Immature natural killer cell (primary cell): ENCODE measurements around the gene FGGY. TPM values are rescaled to one million over a fixed set of nuclear protein-coding genes. Genes with fewer than 3 reads are reported as not detected.
"Not testable (repeated sequence)": the region's sequence is repeated elsewhere in the genome, so short reads cannot be mapped to it uniquely, and the experiment has no call there.

Experiments used
- DNase-seq, 3 donors: peaks; one replicate each; pipeline ENCODE4 v3.0.0; 2022; ENCODE audit warnings: mixed read lengths in 1 of 3
- H3K27ac Mint-ChIP-seq, 6 donors: one replicate each; pipeline ENCODE4 v1.8.0; 2020; ENCODE audit warnings: mixed read lengths in 6 of 6, mild to moderate bottlenecking in 5 of 6, inconsistent platforms in 4 of 6, moderate library complexity in 3 of 6
- H3K27me3 Mint-ChIP-seq, 3 donors: one replicate each; pipeline ENCODE4 v1.8.0; 2020 to 2021; ENCODE audit warnings: low read depth in 3 of 3, mild to moderate bottlenecking in 3 of 3, mixed read lengths in 3 of 3, moderate library complexity in 3 of 3, inconsistent platforms in 1 of 3
- H3K36me3 Mint-ChIP-seq, 3 donors: one replicate each; pipeline ENCODE4 v1.8.0; 2020; ENCODE audit warnings: mixed read lengths in 3 of 3, inconsistent platforms in 2 of 3, mild to moderate bottlenecking in 2 of 3
- H3K4me1 Mint-ChIP-seq, 2 donors: one replicate each; pipeline ENCODE4 v1.8.0; 2020; ENCODE audit warnings: inconsistent platforms in 2 of 2, mild to moderate bottlenecking in 2 of 2, mixed read lengths in 2 of 2, moderate library complexity in 1 of 2
- H3K4me3 Mint-ChIP-seq, 5 donors: one replicate each; pipeline ENCODE4 v1.8.0; 2020; ENCODE audit warnings: mild to moderate bottlenecking in 5 of 5, mixed read lengths in 5 of 5, inconsistent platforms in 3 of 5, moderate library complexity in 3 of 5
- H3K9me3 Mint-ChIP-seq, 6 donors: one replicate each; pipeline ENCODE4 v1.8.0; 2020; ENCODE audit warnings: mild to moderate bottlenecking in 6 of 6, mixed read lengths in 6 of 6, inconsistent platforms in 4 of 6, moderate library complexity in 3 of 6
- polyA plus RNA-seq, 3 donors: library from polyadenylated mRNA; unstranded; fragments of 300-500 nt; fragmentation: Illumina TruSeq; gene quantifications; one replicate each; pipeline ENCODE4 v1.2.3, GENCODE V29; 2021

Gene FGGY
- polyA plus RNA-seq, 3 donors from 2014 or later = 4.0 to 8.4 (median 5.1) TPM

DNA sequence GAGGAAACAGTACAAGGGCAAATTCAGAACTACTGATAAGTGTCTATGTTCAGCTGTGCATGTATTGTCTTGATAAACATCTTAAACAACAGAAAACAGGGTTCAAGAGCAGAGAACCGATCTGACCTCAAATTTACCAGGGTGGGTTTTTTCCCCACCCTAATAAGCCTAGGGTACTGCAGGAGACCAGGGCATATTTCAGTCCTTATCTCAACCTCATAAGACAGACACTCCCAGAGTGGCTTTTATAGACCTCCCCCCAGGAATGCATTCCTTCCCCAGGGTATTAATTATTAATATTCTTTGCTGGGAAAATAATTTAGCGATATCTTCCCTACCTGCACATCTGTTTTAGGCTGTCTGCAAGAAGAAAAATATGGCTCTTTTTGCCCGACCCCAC lies 261.7 kb downstream of the FGGY start:
- not testable (repeated sequence) for H3K27me3 Mint-ChIP-seq
- H3K9me3 Mint-ChIP-seq = peaks cover 6 to 23% (median 17%) of the 10 kb centered on the region in 6 donors

DNA sequence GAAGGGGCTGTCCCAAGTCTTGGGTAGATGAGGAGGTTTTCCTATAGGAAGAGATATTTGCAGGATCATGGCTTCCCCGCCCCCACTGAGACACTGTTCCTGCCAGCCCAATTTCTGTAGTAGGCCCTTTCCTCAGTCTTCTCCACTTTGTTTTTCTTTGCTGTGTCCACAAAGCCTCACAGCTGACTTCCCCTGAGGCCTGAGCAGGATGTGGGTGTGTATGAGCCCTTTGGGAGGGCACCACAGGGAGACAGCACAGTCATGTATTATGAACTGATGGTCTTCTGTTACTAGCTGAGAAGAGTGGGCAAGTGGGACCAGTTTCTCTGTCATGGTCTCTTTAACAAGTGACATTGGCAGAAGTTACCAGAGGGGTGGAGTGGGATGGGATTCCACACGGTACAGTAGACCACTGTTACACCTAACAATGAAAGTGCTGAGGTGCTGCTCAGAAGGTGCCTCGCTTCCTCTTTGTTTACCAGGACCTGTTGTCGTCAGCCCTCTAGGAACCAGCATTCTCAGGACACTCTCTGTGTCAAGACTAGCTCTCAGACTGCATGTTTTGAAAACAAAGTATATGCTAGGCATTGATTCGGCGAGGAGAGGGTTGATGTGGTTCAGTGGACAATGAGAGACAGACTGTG lies 264.0 kb downstream of the FGGY start:
- Mint-ChIP-seq H3K27me3 (peaks cover 0 to 4% (median 3%) of the 10 kb centered on the region in 3 donors), H3K36me3 (peaks cover 27 to 45% (median 38%) of the 10 kb centered on the region in 3 donors), H3K9me3 (peaks cover 6 to 23% (median 15%) of the 10 kb centered on the region in 6 donors), H3K4me1 (peaks cover 13 to 27% of the 10 kb centered on the region in 2 donors), H3K4me3 (peak overlapping the region in 1 of 5 donors; percentile 36), H3K27ac (peak overlapping the region in 2 of 6 donors; percentile 3 to 12)
- DNase-seq = no peak

More for the DNA sequence above, 261.7 kb downstream of the FGGY start:
- not testable (repeated sequence) for H3K27ac Mint-ChIP-seq, H3K4me3 Mint-ChIP-seq, DNase-seq
- Mint-ChIP-seq H3K4me1 (peaks cover 9 to 18% of the 10 kb centered on the region in 2 donors), H3K36me3 (peaks cover 39 to 56% (median 52%) of the 10 kb centered on the region in 3 donors)

DNA sequence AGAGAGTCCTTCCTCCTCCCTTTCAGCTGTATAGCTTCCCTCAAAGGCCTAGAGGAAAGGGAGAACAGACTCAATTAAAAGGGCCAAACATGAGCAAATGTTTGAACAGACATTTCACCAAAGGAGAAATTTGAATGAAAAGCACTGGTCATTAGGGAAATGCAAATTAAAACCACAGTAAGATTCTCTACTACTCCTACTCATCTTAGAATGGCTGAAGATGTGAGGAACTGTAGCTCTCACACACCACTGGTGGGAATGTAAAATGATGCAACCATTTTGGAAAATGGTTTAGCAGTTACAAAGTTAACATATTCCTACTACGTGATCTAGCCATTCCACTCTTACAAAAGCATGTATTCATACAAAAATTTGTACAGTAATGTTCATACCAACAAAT lies 264.9 kb downstream of the FGGY start:
- Mint-ChIP-seq H3K4me3 (no peak overlapping the region), H3K4me1 (peaks cover 13 to 27% of the 10 kb centered on the region in 2 donors), H3K36me3 (peaks cover 22 to 42% (median 30%) of the 10 kb centered on the region in 3 donors), H3K9me3 (peaks cover 6 to 23% (median 15%) of the 10 kb centered on the region in 6 donors), H3K27me3 (peaks cover 0 to 4% (median 3%) of the 10 kb centered on the region in 3 donors), H3K27ac (no peak overlapping the region)
- DNase-seq = no peak

DNA sequence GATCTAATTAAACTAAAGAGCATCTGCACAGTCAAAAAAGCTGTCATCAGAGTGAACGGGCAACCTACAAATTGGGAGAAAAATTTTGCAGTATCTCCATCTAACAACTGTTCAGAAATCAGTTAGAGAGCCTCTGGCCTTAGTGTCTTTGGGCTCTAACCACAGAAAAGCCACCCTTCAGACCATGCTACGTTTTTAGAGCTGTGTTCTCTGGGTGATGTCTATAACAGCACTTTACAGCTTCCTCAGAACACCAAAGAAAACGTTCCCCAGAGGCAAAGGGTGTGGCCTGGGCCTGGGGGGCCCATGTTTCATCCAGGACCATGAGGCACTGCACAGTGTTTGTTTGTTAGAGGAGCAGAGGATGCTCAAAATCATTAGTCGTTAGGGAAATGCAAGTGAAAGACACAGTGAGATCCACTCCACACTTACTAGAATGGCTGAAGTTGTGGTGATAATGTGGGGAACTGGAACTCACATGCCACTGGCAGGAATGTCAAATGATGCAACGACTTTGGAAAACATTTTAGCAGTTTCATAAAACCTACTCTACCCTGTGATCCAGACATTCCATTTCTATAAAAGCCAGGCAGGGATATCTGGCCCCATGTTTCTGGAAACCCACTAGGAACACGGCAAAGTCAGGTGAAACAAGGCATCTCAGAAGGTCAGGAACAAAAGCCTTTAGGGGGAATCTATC lies 267.4 kb downstream of the FGGY start:
- Mint-ChIP-seq H3K9me3 (peaks cover 0 to under 1% (median 0%) of the 10 kb centered on the region in 6 donors), H3K4me1 (peaks cover 16 to 32% of the 10 kb centered on the region in 2 donors), H3K36me3 (peaks cover under 1 to 17% (median 8%) of the 10 kb centered on the region in 3 donors), H3K27ac (no peak overlapping the region), H3K4me3 (no peak overlapping the region), H3K27me3 (peaks cover 0 to 3% (median 0%) of the 10 kb centered on the region in 3 donors)
- no peak for DNase-seq

DNA sequence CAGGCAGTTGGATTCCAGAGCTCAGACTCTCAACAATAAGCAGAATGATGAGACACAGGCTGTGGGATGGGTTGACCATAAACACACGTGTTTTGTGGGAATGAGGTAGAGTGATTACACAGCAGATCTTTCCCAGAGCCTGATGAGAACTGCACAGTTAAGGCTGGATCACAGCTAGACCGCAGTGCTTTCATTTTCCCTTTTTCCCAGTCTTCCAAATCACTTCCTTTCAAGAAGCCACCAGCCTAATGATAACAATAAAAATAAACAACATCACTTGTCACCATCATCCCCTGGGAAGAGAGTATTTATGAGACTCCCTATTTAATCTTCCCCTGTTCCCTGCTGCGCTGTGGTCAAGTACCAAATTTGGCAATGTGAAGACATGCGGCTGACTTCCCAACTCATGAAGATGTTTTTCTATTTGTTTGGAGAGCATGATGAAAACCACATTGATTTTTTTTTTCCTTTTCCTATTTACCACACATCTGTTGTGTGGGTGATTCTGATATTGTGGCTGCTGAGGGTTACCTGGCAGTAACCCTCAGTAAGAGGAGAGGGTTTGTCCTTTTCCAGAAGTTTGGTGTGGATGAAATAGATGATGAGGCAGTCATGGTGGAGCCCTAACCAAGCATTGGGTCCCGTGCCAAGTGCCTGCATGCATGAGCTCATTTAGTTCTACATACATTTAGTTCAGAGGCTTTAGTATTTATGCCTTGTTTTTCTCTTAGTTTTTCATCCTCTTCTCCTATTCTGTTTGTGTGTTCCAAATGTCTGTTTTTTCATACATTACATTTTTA lies 268.9 kb downstream of the FGGY start:
- Mint-ChIP-seq H3K27me3 (peaks cover 0 to 2% (median 0%) of the 10 kb centered on the region in 3 donors), H3K27ac (no peak overlapping the region)

DNA sequence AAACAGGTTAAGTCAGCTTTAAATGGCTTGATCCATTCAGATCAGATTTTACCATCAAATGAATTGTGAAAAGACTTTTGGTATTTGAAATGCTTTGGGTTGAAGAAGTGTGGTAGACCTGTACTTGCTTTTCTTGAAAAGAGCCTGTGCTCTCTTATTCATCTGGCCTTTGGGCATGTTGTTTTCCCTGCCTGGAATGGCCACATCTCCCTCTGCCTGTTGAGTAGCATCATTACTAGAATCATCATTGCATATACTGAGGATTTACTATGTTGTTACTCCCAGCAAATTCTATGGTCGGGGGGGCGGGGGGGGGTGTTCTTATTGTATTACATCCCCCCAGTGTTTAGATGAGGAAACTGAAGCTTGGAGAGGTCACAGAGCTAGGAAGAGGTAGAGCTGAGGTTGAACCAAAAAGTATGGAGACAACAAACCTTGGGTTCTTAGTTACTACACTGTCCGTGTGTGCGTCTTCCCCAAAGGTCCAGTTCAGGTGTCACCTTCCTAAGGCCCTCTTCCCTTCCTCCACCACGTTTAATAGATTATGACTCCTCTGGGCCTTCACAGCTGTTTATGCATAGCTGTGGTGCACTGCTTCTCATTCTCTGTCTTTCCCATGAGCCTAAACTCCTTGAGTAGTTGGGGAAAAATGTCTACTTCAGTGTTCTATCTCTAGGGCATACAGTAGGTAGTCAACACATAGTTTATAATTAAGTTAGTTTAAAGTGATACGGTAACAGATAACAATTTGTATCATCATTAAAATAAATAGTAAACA lies 271.5 kb downstream of the FGGY start:
- peaks cover 41 to 50% of the 10 kb centered on the region in 2 donors for H3K4me1 Mint-ChIP-seq
- peaks cover 0 to 4% (median 0%) of the 10 kb centered on the region in 3 donors for H3K27me3 Mint-ChIP-seq
- no peak for DNase-seq
- H3K27ac Mint-ChIP-seq = no peak overlapping the region
- H3K4me3 Mint-ChIP-seq = no peak overlapping the region
- H3K36me3 Mint-ChIP-seq = peaks cover 0 to 7% (median 0%) of the 10 kb centered on the region in 3 donors
- H3K9me3 Mint-ChIP-seq = no peaks in the 10 kb centered on the region

More for the DNA sequence above, 268.9 kb downstream of the FGGY start:
- DNase-seq = no peak
- peaks cover 27 to 35% of the 10 kb centered on the region in 2 donors for H3K4me1 Mint-ChIP-seq
- no peaks in the 10 kb centered on the region for H3K9me3 Mint-ChIP-seq
- peaks cover 0 to 14% (median 5%) of the 10 kb centered on the region in 3 donors for H3K36me3 Mint-ChIP-seq
- no peak overlapping the region for H3K4me3 Mint-ChIP-seq

DNA sequence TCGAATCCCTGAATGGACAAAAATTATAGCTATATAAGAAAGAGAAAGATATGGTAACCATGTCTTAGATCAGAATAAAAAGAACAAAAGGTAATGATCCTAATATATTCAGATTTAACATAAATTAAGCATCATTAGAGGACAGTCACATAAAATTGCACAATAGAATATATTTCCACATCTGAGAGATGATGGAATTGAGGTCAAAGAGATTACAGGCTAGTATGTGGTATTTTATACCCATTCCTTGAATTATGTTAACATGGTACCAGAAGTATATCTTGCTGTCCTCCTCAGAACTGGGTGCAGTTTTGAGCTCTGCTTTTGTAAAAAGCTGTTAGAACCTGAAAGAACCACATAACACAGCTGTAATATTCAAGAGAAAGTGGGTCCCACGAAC lies 272.3 kb downstream of the FGGY start:
- peaks cover 38 to 46% of the 10 kb centered on the region in 2 donors for H3K4me1 Mint-ChIP-seq
- DNase-seq = no peak
- peaks cover 0 to 6% (median 2%) of the 10 kb centered on the region in 6 donors for H3K9me3 Mint-ChIP-seq
- H3K27ac Mint-ChIP-seq = peak overlapping the region in 1 of 6 donors; percentile 23
- H3K36me3 Mint-ChIP-seq = peaks cover 5 to 9% (median 5%) of the 10 kb centered on the region in 3 donors
- peaks cover 0 to 6% (median 0%) of the 10 kb centered on the region in 3 donors for H3K27me3 Mint-ChIP-seq
- peak overlapping the region in 3 of 5 donors; percentile 22 to 54 (median 31) for H3K4me3 Mint-ChIP-seq

- Mint-ChIP-seq H3K4me1 (peaks cover 37 to 42% of the 10 kb centered on the region in 2 donors), H3K9me3 (peaks cover 0 to 8% (median 4%) of the 10 kb centered on the region in 6 donors), H3K4me3 (peak overlapping the region; percentile 57 to 88 (median 72)), H3K27me3 (peaks cover 0 to 6% (median 0%) of the 10 kb centered on the region in 3 donors), H3K27ac (peak overlapping the region in 2 of 6 donors; percentile 27 to 38), H3K36me3 (peaks cover 6 to 11% (median 7%) of the 10 kb centered on the region in 3 donors)
- DNase-seq = peak; percentile 43 to 57 (median 49)
Measured at GRCh38 chr1:59570524-59570923, 273.6 kb downstream of the FGGY start.

GRCh38 chr1:59574085-59574484 lies 277.2 kb downstream of the FGGY start:
- DNase-seq = no peak
- no peak overlapping the region for H3K4me3 Mint-ChIP-seq
- peaks cover 36 to 39% of the 10 kb centered on the region in 2 donors for H3K4me1 Mint-ChIP-seq
- peaks cover 0 to 8% (median 4%) of the 10 kb centered on the region in 6 donors for H3K9me3 Mint-ChIP-seq
- H3K27me3 Mint-ChIP-seq = peaks cover 0 to 6% (median 0%) of the 10 kb centered on the region in 3 donors
- no peak overlapping the region for H3K27ac Mint-ChIP-seq
- H3K36me3 Mint-ChIP-seq = peaks cover 10 to 14% (median 11%) of the 10 kb centered on the region in 3 donors

DNA sequence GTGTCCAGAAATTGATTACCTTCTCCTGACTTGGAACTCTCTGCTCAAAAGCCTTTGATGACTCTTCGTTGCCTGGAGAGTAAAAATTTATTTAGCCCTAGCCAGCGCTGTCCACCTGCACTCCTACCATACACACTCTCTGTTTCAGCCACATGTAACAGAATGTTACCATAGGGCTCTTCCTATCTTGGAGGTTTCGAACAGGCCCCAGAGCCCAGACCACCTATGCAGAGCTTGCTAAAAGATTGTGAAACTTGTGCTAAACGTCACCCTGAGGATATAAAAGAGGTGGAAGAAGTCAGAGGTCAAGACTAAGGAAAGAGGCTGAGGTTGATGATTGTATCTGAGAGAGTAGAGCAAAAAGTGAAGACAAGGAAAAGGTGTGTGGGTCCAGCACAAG lies 280.9 kb downstream of the FGGY start:
- no peak for DNase-seq

DNA sequence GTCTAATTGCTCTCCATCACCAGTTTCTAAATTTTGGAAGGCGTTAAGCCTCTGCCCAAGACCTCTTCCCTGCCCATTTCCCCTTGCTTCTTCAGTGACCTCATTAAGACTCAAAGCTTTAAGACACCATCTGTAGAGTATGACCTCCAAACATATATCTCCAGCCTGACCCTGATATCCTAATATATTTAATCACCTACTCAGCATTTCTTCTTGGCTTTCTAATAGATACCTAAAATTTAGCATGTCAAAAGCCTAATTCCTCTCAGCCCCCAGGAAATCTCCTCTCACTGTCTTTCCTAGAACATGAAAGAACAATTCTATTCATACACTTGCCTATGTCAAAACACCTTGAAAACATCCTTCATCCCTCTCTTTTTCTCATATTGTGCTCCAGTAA lies 282.3 kb downstream of the FGGY start:
- H3K36me3 Mint-ChIP-seq = peaks cover 5 to 15% (median 9%) of the 10 kb centered on the region in 3 donors

More for the DNA sequence above, 280.9 kb downstream of the FGGY start:
- peaks cover 0 to 8% (median 4%) of the 10 kb centered on the region in 6 donors for H3K9me3 Mint-ChIP-seq
- no peak overlapping the region for H3K27ac Mint-ChIP-seq
- H3K27me3 Mint-ChIP-seq = peaks cover 0 to 2% (median 0%) of the 10 kb centered on the region in 3 donors
- no peak overlapping the region for H3K4me3 Mint-ChIP-seq
- H3K36me3 Mint-ChIP-seq = peaks cover 10 to 15% (median 14%) of the 10 kb centered on the region in 3 donors
- peaks cover 0 to 3% of the 10 kb centered on the region in 2 donors for H3K4me1 Mint-ChIP-seq

DNA sequence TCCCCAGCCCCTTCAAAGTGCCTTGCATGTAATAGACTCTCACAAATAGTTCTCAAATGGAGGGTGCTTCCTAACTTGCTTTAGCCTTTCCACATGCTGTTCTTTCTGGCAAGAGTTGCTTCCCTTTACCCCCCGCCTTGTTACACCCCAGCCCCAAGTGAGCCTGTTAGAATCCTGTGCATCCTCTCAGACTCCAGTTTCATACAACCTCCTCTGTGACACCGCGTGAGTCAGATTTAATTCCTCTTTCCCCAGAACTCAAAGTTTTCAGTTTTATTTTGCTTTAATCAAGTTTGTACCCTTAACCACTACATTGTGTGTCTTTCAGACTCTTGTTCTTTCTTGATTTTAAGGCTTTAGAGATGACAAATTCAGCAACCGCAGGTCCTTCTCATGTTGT lies 283.4 kb downstream of the FGGY start:
- no peak for DNase-seq
- Mint-ChIP-seq H3K9me3 (peaks cover 0 to 3% (median 0%) of the 10 kb centered on the region in 6 donors), H3K27me3 (peaks cover 0 to 2% (median 0%) of the 10 kb centered on the region in 3 donors), H3K27ac (no peak overlapping the region), H3K4me3 (no peak overlapping the region), H3K4me1 (peaks cover 2 to 4% of the 10 kb centered on the region in 2 donors), H3K36me3 (peaks cover 5 to 13% (median 5%) of the 10 kb centered on the region in 3 donors)

More for the DNA sequence above, 282.3 kb downstream of the FGGY start:
- Mint-ChIP-seq H3K27ac (no peak overlapping the region), H3K27me3 (no peaks in the 10 kb centered on the region), H3K4me3 (no peak overlapping the region), H3K4me1 (no peaks in the 10 kb centered on the region), H3K9me3 (peaks cover 0 to 3% (median 1%) of the 10 kb centered on the region in 6 donors)
- DNase-seq = no peak
